ENCODE measurements around the gene RANBP1. TPM values are rescaled to one million over a fixed set of nuclear protein-coding genes. Genes with fewer than 3 reads are reported as not detected.

RANBP1 gene
- total RNA-seq, 6 donors from 2014 or later = 55.3 to 154 (median 87.8) TPM

- Histone ChIP-seq H3K9me3 (no peaks in the 10 kb centered on the region), H3K4me3 (no peak overlapping the region), H3K27me3 (no peaks in the 10 kb centered on the region), H3K36me3 (peaks cover 0 to 42% (median 34%) of the 10 kb centered on the region in 4 donors), H3K27ac (no peak overlapping the region), H3K4me1 (peaks cover 13 to 27% (median 19%) of the 10 kb centered on the region in 4 donors)
- 60 to 65% methylated on average over 2 of the region's 2 CpGs for WGBS, 2 donors
- DNase-seq (no peak), ATAC-seq (ENCODE audit: low FRiP score in 2 of 2) (no peak)
- no peak for TF ChIP-seq CTCF (IDR thresholded peaks at IDR 0.05)
- no peak for TF ChIP-seq POLR2AphosphoS5 (IDR thresholded peaks at IDR 0.05)
- TF ChIP-seq EP300 (IDR thresholded peaks at IDR 0.05) = no peak
- TF ChIP-seq POLR2A (IDR thresholded peaks at IDR 0.05) = no peak
These were observed 12.7 kb downstream of the RANBP1 start for GRCh38 chr22:20128619-20128901.

DNA sequence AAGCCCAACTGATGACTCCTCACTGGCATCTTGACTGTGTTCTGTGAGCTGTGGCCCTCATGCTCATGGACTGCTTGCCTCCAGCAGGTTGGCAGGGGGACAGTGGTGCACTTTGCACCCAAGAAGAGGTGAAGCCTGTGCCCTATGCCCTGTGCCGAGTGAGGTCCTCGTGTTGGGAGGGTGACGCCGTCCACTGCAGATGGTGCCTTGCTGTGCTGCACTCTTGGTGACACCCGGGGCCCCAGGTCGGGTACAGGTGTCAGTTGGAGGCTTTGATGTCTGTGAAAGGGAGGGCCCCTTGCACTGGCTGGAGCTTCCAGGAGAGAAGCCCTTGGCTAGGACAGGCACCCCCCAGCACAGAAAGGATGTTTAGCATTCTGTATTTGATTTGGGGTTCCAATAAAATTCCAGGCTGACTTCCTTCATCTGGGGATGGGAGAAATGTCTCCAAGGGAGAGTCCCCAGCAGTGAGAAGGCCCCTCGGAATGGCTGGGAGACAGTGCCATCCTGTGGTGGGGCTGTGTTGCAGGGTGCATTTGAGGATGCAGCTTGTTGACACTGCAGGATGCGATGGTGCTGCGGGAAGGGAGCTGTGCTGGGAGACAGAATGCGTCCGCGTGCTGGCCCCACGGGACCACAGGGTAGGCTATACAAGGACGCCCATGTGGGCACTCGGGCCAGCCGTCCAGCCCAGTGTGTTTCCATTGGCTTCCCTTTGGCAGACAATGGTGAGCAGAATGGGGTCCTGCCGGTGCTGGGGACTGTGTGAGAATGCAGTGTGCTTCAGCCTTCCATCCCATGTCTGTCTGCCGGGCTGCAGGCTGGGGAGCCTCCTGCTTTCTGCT lies 13.2 kb downstream of the RANBP1 start:
- Histone ChIP-seq H3K9me3 (no peaks in the 10 kb centered on the region), H3K4me1 (peaks cover 18 to 33% (median 25%) of the 10 kb centered on the region in 4 donors), H3K27ac (no peak overlapping the region), H3K4me3 (no peak overlapping the region), H3K27me3 (no peaks in the 10 kb centered on the region), H3K36me3 (peaks cover 0 to 37% (median 30%) of the 10 kb centered on the region in 4 donors)
- ATAC-seq (ENCODE audit: low FRiP score in 2 of 2) = no peak
- 38 to 50% methylated on average over 14 to 18 of the region's 18 CpGs for WGBS, 2 donors
- DNase-seq = peak in 1 of 2 donors; percentile 52
- TF ChIP-seq CTCF (IDR thresholded peaks at IDR 0.05) = peak in 2 of 6 experiments; percentile 17 to 27
- no peak for TF ChIP-seq POLR2A (IDR thresholded peaks at IDR 0.05)

DNA sequence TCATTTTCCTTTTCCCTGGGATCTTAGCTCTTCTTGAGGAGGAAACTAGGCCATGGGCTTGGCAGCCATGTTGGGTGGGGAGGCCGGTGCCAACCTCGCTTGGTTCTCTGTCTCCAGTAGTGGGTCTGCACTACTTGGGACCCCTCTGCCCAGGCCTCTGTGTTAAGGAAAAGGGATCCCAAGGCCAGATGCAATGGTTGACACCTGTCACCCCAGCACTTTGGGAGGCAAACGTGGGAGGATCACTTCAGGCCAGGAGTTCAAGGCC lies 13.8 kb downstream of the RANBP1 start:
- Histone ChIP-seq H3K9me3 (no peaks in the 10 kb centered on the region), H3K27me3 (no peaks in the 10 kb centered on the region), H3K27ac (no peak overlapping the region), H3K36me3 (peaks cover 0 to 31% (median 27%) of the 10 kb centered on the region in 4 donors), H3K4me3 (no peak overlapping the region), H3K4me1 (peaks cover 21 to 38% (median 27%) of the 10 kb centered on the region in 4 donors)
- 77 to 84% methylated on average over 3 of the region's 3 CpGs for WGBS, 2 donors
- ATAC-seq (ENCODE audit: low FRiP score in 2 of 2) = no peak
- TF ChIP-seq POLR2A (IDR thresholded peaks at IDR 0.05) = no peak
- no peak for TF ChIP-seq EP300 (IDR thresholded peaks at IDR 0.05)
- no peak for TF ChIP-seq POLR2AphosphoS5 (IDR thresholded peaks at IDR 0.05)
- TF ChIP-seq CTCF (IDR thresholded peaks at IDR 0.05) = no peak
- no peak for DNase-seq

DNA sequence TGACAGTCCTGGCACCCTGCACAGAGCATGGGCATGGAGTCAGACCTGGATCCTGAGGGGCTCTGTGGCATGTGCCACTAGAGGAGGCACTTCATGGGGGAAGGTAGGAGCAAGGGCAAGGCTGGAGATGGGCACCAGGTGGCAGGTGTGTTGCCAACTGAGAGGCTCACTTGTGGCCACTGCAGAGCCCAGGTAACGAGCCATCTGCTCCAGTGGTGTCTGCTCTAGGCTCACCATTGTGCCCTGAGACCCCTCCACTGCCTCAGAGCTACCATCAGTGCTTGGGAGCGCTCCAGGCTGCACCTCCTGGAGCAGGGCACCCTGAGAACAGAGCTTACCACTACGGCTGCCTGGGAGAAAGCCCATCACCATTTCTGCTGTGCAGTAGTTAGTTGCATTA lies 14.4 kb downstream of the RANBP1 start:
- H3K4me1 ChIP-seq = peaks cover 25 to 45% (median 27%) of the 10 kb centered on the region in 4 donors
- no peaks in the 10 kb centered on the region for H3K27me3 ChIP-seq
- peaks cover 0 to 25% (median 22%) of the 10 kb centered on the region in 4 donors for H3K36me3 ChIP-seq
- DNase-seq = no peak
- no peak for ATAC-seq (ENCODE audit: low FRiP score in 2 of 2)
- 75% methylated on average over 3 of the region's 3 CpGs; no CpG with 5 or more reads in 1 of the 2 donors for WGBS, 2 donors
- TF ChIP-seq EP300 (IDR thresholded peaks at IDR 0.05) = no peak
- no peak for TF ChIP-seq CTCF (IDR thresholded peaks at IDR 0.05)
- no peak for TF ChIP-seq POLR2AphosphoS5 (IDR thresholded peaks at IDR 0.05)
- no peak for TF ChIP-seq POLR2A (IDR thresholded peaks at IDR 0.05)
- H3K27ac ChIP-seq = peak overlapping the region in 3 of 4 donors; percentile 92 to 94 (median 93)
- H3K4me3 ChIP-seq = peak overlapping the region in 3 of 4 donors; percentile 80 to 97 (median 97)
- no peaks in the 10 kb centered on the region for H3K9me3 ChIP-seq
